AG09309 (cell line): ENCODE measurements around the gene RPL10.

ENCODE experiments used
- DNase-seq: peaks from one replicate; pipeline ENCODE4 v3.0.0-alpha.2; 2010; ENCODE audit warnings: low read depth
- H3K4me3 ChIP-seq: 2 replicates; pipeline ENCODE4 v1.5.1; 2011; ENCODE audit warnings: mild to moderate bottlenecking, low read depth, low read length, moderate library complexity; ENCODE audit not compliant: control insufficient read depth
- TF ChIP-seq, protein P1 (sequence below): IDR thresholded peaks from 2 replicates; pipeline ENCODE4 v1.5.1; 2011; ENCODE audit warnings: mild to moderate bottlenecking, low read depth, low read length, inconsistent platforms; ENCODE audit not compliant: insufficient read depth, control insufficient read depth; ENCODE audit errors: missing control alignments

Gene RPL10

DNA sequence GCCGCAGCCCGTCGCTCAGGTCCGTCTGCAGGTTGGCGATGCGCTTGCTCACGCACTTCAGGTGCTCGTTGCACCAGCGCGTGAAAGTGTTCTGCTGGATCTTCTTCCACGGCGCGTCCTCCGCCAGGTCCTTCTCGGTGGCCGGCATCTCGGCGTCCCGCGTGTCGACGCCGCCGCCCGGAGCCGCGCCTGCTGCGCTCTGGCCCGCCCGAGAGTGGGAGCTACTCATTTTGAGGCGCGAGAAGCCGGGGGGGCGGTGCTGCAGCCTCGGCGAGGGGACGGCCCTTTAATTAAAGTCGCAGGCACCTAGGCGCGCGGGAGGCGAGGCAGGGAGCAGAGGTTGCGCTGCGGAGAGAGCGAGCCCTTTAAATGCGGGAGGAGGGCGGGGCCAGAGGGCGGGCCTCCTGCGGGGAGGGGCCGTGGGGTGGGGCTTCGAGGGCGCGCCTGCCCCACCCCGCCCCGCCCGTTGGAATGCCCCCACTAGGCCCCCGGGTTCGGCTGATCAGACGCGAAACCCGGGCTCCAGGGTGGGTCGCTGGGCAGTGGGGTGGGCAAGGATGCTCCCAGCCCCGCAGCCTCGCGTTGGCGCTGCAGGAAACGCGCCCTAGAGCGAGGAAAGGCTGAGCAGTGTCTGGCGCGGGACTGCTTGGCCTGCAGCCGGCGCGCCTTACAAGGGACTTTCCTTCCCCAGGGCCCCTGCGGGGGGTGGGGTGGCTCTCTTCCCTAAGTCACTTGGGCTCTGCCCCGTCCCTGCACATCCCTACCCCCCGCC, 27.0 kb upstream of the RPL10 start:
- peak overlapping the region; percentile 72 for H3K4me3 ChIP-seq
- DNase-seq = peak; percentile 76
- TF ChIP-seq, protein P1, sequence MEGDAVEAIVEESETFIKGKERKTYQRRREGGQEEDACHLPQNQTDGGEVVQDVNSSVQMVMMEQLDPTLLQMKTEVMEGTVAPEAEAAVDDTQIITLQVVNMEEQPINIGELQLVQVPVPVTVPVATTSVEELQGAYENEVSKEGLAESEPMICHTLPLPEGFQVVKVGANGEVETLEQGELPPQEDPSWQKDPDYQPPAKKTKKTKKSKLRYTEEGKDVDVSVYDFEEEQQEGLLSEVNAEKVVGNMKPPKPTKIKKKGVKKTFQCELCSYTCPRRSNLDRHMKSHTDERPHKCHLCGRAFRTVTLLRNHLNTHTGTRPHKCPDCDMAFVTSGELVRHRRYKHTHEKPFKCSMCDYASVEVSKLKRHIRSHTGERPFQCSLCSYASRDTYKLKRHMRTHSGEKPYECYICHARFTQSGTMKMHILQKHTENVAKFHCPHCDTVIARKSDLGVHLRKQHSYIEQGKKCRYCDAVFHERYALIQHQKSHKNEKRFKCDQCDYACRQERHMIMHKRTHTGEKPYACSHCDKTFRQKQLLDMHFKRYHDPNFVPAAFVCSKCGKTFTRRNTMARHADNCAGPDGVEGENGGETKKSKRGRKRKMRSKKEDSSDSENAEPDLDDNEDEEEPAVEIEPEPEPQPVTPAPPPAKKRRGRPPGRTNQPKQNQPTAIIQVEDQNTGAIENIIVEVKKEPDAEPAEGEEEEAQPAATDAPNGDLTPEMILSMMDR = no peak

DNA sequence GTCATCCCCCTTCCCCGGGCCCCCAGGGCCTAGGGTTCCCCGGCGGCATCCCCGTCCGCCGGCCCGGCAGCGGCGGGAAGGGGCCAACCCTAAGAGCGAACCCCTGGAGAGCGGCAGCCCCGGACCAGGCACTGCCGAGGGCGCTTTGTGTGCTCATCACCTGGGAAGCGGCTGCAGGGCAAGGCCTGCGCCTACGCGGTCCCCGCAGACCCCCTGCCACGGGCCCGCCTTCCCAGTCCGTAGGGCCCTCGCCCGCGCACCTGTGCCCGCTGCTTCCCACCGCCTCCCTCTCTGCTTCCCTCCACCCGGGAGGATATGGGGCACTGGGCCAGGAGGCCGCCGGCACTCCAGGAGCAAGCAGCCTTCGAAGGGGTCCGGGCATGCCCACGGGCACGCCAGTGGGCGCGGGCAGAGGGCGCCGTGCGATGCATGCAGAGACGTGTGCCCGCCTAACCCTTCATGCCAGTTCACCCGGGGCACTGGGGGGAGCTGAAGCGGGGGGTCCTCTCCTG, 26.3 kb upstream of the RPL10 start:
- H3K4me3 ChIP-seq = peak overlapping the region; percentile 54
- TF ChIP-seq, protein P1 = no peak
- DNase-seq = no peak

DNA sequence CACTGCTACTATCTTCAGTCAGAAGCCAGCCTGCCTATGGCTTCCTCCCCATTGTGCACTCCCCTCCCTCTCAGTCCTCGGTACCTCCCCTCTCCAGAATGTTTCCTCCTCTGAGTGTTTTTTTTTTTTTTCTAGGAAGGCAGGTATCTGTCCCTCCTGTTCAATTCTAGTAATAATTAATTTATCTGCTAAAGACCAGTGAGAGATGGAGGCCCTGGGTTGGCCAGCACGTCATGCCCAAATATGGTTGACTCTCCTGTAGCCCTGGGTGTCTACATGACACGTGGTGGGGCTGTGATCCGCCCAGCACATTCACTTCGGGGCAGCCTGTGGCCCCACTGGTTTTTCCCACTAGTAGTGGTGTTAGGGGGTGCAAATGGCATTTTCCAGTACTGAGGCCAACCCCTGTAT, 25.6 kb upstream of the RPL10 start:
- H3K4me3 ChIP-seq = no peak overlapping the region
- no peak for DNase-seq
- TF ChIP-seq, protein P1 = no peak

GRCh38 chrX:154373340-154374306, 24.6 kb upstream of the RPL10 start:
- DNase-seq = no peak
- TF ChIP-seq, protein P1 = peak; percentile 53
- H3K4me3 ChIP-seq = peak overlapping the region; percentile 55

- peak within 1 kb of the TSS; percentile 55 for H3K4me3 ChIP-seq
- no peak for DNase-seq
- TF ChIP-seq, protein P1 = no peak
Observed at GRCh38 chrX:154374313-154375155, 23.6 kb upstream of the RPL10 start, which contains the start of gene FLNA. Gene FLNA, minus strand, starts transcription at chrX:154374634. Its CDS starts 3,389 bp downstream, at chrX:154371245.

GRCh38 chrX:154375156-154375504, 23.0 kb upstream of the RPL10 start:
- peak overlapping the region; percentile 37 for H3K4me3 ChIP-seq

More at GRCh38 chrX:154375156-154375504, 23.0 kb upstream of the RPL10 start:
- no peak for DNase-seq
- TF ChIP-seq, protein P1 = no peak
